ENCODE data around the gene PRLR.

Gene PRLR

DNA sequence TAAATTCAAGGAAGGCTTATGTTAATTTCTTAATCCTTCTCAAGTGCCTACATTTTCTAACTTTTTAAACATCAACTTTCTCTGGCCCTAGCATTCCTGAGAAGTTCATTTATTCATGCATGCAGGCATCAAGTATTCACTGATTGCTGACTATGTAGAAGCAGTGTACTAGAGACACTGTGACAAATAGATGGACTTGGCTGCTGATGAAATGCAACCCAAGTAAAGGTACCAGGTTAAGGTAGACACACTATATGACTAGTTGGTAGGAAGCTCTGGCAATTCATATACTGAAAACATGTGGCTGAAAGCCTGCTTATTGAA lies 66.6 kb downstream of the PRLR start:
- TF ChIP-seq, protein P1, sequence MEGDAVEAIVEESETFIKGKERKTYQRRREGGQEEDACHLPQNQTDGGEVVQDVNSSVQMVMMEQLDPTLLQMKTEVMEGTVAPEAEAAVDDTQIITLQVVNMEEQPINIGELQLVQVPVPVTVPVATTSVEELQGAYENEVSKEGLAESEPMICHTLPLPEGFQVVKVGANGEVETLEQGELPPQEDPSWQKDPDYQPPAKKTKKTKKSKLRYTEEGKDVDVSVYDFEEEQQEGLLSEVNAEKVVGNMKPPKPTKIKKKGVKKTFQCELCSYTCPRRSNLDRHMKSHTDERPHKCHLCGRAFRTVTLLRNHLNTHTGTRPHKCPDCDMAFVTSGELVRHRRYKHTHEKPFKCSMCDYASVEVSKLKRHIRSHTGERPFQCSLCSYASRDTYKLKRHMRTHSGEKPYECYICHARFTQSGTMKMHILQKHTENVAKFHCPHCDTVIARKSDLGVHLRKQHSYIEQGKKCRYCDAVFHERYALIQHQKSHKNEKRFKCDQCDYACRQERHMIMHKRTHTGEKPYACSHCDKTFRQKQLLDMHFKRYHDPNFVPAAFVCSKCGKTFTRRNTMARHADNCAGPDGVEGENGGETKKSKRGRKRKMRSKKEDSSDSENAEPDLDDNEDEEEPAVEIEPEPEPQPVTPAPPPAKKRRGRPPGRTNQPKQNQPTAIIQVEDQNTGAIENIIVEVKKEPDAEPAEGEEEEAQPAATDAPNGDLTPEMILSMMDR (IDR thresholded peaks at IDR 0.05; ENCODE audit: insufficient read depth, low read depth, low read length, missing control alignments) = no peak
- no peak overlapping the region for H3K4me3 ChIP-seq (ENCODE audit: low read length)
- no peak for DNase-seq (ENCODE audit: low read depth)

DNA sequence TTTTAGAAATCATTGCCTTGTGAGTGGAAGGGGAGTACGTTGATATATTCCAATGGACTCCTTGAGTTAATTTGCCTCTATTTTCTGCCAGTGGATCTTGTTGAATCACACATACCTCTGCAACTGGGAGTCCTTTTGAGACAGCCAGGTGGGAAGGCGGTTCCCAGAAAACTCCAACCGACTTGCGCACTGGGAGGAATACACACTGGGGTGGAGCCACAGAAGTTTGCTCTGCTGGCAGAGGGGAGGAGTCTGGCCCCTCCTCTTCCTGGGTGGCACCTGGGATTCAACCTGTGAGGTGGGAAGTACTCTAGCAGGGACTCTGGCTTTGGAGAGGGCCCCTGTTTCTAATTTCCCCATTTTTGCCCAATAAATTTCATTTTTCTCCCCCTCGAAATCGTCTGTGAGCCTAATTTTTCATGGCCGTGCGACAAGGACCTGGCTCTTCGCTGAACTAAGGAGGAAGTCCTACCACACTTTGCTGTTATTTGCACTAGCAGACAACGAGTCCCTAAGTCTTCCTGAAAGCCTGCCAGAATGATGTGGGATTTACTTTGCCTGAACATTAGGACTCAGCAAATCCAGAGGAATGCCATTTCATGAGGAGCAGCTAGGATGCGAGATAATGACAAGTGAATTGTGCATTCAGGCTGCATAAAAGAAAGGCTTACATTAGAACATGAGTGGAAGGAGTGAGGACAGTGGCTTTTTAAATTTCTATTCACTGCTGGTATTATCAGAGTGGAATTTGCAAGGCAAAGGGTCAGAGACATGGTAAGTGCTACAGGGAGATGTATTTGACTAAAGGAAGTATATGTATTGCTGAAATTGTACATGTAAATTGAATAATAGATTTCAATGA lies 67.2 kb downstream of the PRLR start:
- DNase-seq (ENCODE audit: low read depth) = no peak
- TF ChIP-seq, protein P1 (IDR thresholded peaks at IDR 0.05; ENCODE audit: insufficient read depth, low read depth, low read length, missing control alignments) = no peak
- H3K4me3 ChIP-seq (ENCODE audit: low read length) = no peak overlapping the region

DNA sequence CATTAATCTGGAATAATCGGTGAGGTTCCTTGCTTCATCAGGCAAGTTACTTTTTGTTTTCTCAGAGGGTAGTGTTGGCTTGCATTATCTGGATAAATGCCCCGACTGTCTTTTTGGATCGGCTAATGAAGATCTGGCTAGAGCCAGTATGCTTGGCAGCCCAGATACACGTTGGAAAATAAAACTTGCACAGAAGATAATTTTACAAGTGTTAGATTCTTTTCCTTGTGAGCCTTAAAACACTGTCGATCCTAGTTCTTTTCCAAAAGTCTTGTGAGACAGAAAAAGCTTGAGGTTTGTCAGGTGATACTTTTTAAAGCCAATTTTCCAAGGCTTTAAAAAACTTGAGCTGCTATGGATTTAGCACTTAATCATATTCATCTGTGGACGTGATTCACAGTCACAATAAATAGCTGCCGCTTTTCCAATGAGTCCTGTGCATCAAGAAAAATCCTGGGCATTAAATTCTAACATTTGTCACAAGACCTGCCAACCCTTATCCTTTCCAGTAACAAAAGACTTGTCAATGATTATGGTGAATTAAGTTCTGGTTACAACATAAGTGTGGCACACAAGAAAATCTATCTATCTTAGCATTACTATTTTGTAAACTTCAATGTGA lies 68.5 kb downstream of the PRLR start:
- DNase-seq (ENCODE audit: low read depth) = no peak
- H3K4me3 ChIP-seq (ENCODE audit: low read length) = no peak overlapping the region
- TF ChIP-seq, protein P1 (IDR thresholded peaks at IDR 0.05; ENCODE audit: insufficient read depth, low read depth, low read length, missing control alignments) = no peak

DNA sequence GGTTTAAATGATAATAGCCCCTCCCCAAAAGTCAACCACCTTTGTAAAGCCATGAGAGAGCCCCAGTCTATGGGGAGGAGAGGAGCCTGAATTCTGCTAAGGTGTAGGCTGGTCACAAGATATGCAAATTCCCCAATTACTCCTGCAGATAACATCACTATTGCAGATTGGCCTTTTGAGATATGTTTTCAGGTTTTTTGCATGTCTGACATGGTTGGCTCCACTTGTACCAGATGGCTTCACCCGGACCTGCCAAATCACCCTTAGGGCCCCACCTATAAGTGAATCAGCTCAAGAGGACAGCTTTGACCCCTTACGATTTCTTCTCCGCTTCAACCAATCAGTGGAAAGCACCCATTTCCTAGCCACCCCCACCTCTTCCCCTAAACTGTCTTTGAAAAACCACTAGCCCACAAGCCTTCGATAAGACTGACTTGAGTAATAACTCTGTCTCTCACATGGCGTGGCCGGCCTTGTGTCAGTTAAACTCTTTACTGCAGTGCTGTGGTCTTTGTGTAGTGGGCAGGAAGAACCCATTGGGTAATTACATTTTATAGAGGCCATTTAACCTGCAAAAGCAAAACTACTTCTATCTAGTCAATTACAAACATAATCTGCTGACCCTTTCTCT lies 69.7 kb downstream of the PRLR start:
- DNase-seq (ENCODE audit: low read depth) = no peak
- no peak overlapping the region for H3K4me3 ChIP-seq (ENCODE audit: low read length)
- TF ChIP-seq, protein P1 (IDR thresholded peaks at IDR 0.05; ENCODE audit: insufficient read depth, low read depth, low read length, missing control alignments) = no peak

DNA sequence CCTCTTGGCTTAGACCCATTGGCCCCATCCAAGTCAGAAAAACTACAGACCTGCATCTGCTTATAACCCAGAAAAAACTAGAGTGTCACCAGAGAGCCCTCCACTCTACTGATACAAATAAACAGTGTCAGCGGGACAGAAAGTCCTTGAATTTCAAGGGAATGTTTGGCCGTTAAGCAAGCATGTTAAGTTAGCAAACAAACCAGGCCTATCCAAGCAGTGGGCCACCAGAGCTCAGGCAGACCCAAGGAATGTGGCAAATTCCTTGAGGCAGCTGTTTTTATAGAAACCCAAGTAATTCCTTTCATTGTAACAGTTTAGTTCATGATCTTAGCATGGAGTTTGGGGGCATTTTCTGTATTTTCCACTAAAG lies 70.9 kb downstream of the PRLR start:
- TF ChIP-seq, protein P1 (IDR thresholded peaks at IDR 0.05; ENCODE audit: insufficient read depth, low read depth, low read length, missing control alignments) = no peak
- no peak overlapping the region for H3K4me3 ChIP-seq (ENCODE audit: low read length)
- no peak for DNase-seq (ENCODE audit: low read depth)

DNA sequence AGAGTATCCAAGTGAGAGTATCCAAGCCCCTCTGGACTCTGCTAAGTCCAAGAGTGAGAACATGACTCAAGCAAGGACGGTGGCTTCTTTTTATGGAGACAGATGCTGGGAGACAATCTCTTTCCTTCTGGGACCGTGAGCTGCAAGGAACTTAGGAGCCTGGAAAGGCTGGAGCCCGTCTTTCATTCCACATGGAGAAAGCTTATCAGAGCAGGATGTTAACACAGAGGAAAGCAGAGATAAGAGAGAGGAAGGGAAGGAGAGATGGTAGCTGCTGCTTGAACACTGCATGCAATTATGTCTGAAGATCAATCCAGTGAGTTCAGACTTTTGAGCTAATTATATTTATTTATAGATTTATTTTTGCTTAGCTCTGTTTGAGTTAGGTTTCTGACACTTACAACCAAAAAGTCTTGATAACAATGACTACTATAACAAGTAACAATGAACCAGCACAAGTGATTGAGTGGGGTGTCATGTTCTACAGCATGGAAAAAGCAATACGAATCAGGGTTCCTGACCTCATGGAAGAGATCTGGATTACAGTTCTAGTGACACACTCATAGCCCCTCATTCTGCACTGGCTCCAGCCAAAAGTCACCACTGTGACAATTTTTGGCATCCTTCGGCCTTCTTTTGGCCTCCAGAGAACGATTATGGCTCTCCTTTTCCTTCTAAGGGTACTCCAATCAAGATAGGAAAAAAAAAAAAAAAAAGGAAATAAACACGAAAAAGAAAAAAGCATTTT lies 71.5 kb downstream of the PRLR start:
- no peak for DNase-seq (ENCODE audit: low read depth)
- TF ChIP-seq, protein P1 (IDR thresholded peaks at IDR 0.05; ENCODE audit: insufficient read depth, low read depth, low read length, missing control alignments) = no peak
- no peak overlapping the region for H3K4me3 ChIP-seq (ENCODE audit: low read length)
